ENCODE results near the gene SELENOK. TPM values are rescaled to one million over a fixed set of nuclear protein-coding genes. Genes with fewer than 3 reads are reported as not detected.
A peak's percentile ranks its signal among the peaks of the same experiment; 100 is the strongest.

The SELENOK gene
- total and polyA plus RNA-seq, 2 donors (not counting 3 experiments of a cell fraction or from before 2014, with no cell fraction given) = 26.1 to 35.2 TPM

DNA sequence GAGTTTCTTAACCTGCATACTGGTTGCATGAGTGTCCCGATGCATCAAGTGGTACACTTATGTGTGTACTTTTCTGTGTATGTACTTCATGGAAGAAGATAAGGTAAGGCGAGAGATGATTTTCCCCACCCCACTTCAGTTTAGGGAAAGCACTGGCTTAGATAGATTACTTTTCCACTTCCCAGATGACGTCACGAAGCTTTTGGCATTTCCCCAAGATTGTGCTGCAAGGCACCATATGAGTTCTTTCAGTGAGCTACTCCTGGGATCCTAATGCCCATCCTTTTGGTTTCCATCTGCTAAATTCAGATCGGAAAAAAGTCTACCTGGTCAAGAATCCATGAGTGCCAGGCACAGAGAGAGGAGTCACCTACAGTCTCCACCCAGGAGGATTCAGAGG is 40.8 kb downstream of the SELENOK start:
- no TSS peak for BruUV-seq (replicated peaks)
- peak; percentile 9 for DNase-seq (ENCODE audit: low read depth, low spot score)
- Histone ChIP-seq H3K27me3 (ENCODE audit: control insufficient read depth in 2 of 2, insufficient read depth in 2 of 2, low read length in 2 of 2) (peaks cover 16 to 24% of the 10 kb centered on the region in 2 experiments), H3K27ac (ENCODE audit: insufficient read depth, low read depth, low read length) (no peak overlapping the region), H2AFZ (ENCODE audit: low read depth, low read length) (no peak overlapping the region), H3K36me3 (ENCODE audit: control insufficient read depth in 2 of 2, extremely low read depth in 1 of 2, insufficient read depth in 2 of 2, low read length in 2 of 2) (no peaks in the 10 kb centered on the region), H3K9ac (replicated peaks; ENCODE audit: extremely low read depth, insufficient read depth, low read length) (no peak overlapping the region), H3K9me1 (replicated peaks; ENCODE audit: control insufficient read depth, extremely low read depth, insufficient read depth, low read length) (no peaks in the 10 kb centered on the region), H3K4me2 (ENCODE audit: insufficient read depth, low read length) (no peak overlapping the region), H3K9me3 (replicated peaks; ENCODE audit: control insufficient read depth, insufficient read depth, low read length) (no peaks in the 10 kb centered on the region), H3K4me3 (replicated peaks in 1 of 3; ENCODE audit: insufficient read depth in 1 of 3, low read depth in 1 of 3, low read length in 3 of 3) (no peak overlapping the region), H3K4me1 (ENCODE audit: control insufficient read depth, extremely low read depth, insufficient read depth, low read length) (no peaks in the 10 kb centered on the region), H3K79me2 (ENCODE audit: control insufficient read depth, insufficient read depth, low read length) (no peaks in the 10 kb centered on the region), H4K20me1 (replicated peaks; ENCODE audit: control insufficient read depth, extremely low read depth, insufficient read depth, low read length) (no peaks in the 10 kb centered on the region)
- no peak for FAIRE-seq
- intact Hi-C loops (cut with micrococcal nuclease) (no loop called here), dilution Hi-C loops (cut with MboI; ENCODE audit: extremely low pct_ligation_motif_present, low sequenced_read_pairs) (no loop called here)
- POLR2A ChIA-PET = no interaction called here
- CTCF ChIA-PET = interaction anchor here (1.0 kb wide), 1 partner anchor 21 kb away, joined by 3 read pairs; no protein-coding TSS in a partner anchor
- TF ChIP-seq GATA2 (IDR thresholded peaks at IDR 0.05; ENCODE audit: insufficient read depth, insufficient read length, low read depth, low read length) (no peak), MAX (IDR thresholded peaks at IDR 0.05; ENCODE audit: insufficient read depth, insufficient read length) (no peak), MYC (IDR thresholded peaks at IDR 0.05; ENCODE audit: low read depth, low read length) (no peak), CTCF (IDR thresholded peaks at IDR 0.05; ENCODE audit: extremely low read depth in 1 of 2, insufficient read depth in 1 of 2, low read depth in 1 of 2, low read length in 2 of 2) (no peak), FOS (IDR thresholded peaks at IDR 0.05; ENCODE audit: borderline replicate concordance, insufficient read depth, low read length) (no peak), POLR2AphosphoS5 (IDR thresholded peaks at IDR 0.05; ENCODE audit: insufficient read depth, low read depth, low read length) (no peak), JUN (IDR thresholded peaks at IDR 0.05; ENCODE audit: borderline replicate concordance, insufficient read depth, insufficient read length, low read depth) (no peak), EZH2 (IDR thresholded peaks at IDR 0.05; ENCODE audit: borderline replicate concordance, low read depth, low read length, severe bottlenecking) (no peak), POLR2A (IDR thresholded peaks at IDR 0.05; ENCODE audit: low read depth, low read length) (no peak)

Measured in endothelial cell of umbilical vein (primary cell).